ENCODE measurements around the gene SNORC. TPM values are rescaled to one million over a fixed set of nuclear protein-coding genes. Genes with fewer than 3 reads are reported as not detected.

Gene SNORC
- total RNA-seq, 1 donor from 2014 or later = not detected

- Mint-ChIP-seq H3K27me3 (ENCODE audit: insufficient read depth, low read depth) (no peaks in the 10 kb centered on the region), H3K27ac (no peak overlapping the region), H3K9me3 (no peaks in the 10 kb centered on the region), H3K36me3 (peaks cover 21% of the 10 kb centered on the region), H3K4me1 (no peaks in the 10 kb centered on the region), H3K4me3 (no peak overlapping the region)
- H3K4me2 ChIP-seq = no peak overlapping the region
- H3K4me1 ChIP-seq = no peaks in the 10 kb centered on the region
- no peaks in the 10 kb centered on the region for H3K79me2 ChIP-seq (ENCODE audit: low read depth)
- H3K4me3 ChIP-seq = no peak overlapping the region
- no peaks in the 10 kb centered on the region for H3K9me3 ChIP-seq (ENCODE audit: low read depth)
- no peaks in the 10 kb centered on the region for H3F3A ChIP-seq (ENCODE audit: low read depth)
- TF ChIP-seq EZH2phosphoT487 (IDR thresholded peaks at IDR 0.05) = no peak
- TF ChIP-seq EZH2 (IDR thresholded peaks at IDR 0.05) = no peak
- TF ChIP-seq CTCF (IDR thresholded peaks at IDR 0.05) = no peak
- H3K36me3 ChIP-seq = no peaks in the 10 kb centered on the region
- H3K9ac ChIP-seq = no peak overlapping the region
- H3K27ac ChIP-seq = no peak overlapping the region
- no peaks in the 10 kb centered on the region for H3K27me3 ChIP-seq
- H4K20me1 ChIP-seq (ENCODE audit: low read depth) = peaks cover 3% of the 10 kb centered on the region
- H2AFZ ChIP-seq (replicated peaks) = no peak overlapping the region
- no peak for DNase-seq (ENCODE audit: low spot score)
Observed at GRCh38 chr2:232860593-232861241, 9.3 kb upstream of the SNORC start.

DNA sequence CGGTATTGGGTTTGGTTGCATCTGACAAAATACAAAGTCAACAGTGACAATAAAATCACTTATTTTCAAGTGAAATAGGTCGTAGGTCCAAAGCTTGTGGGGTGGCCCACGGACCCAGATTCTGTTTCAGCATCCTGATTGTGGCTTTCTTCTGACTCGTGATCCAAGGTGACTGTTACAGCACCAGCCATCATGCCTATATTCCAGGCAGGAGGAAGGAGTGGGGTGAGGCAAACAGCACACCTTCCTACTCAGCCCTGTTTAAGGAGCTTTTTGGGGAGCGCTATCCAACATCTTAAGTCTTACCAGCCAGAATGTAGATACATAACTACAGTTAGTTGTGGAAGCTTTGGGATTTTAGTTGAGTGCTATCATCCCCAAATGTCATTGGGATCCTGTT is 8.7 kb upstream of the SNORC start:
- Mint-ChIP-seq H3K4me3 (no peak overlapping the region), H3K27me3 (ENCODE audit: insufficient read depth, low read depth) (no peaks in the 10 kb centered on the region), H3K36me3 (peaks cover 19% of the 10 kb centered on the region), H3K27ac (no peak overlapping the region), H3K4me1 (no peaks in the 10 kb centered on the region), H3K9me3 (no peaks in the 10 kb centered on the region)
- no peak overlapping the region for H3K4me2 ChIP-seq
- H3K4me1 ChIP-seq = no peaks in the 10 kb centered on the region
- no peak overlapping the region for H3K27ac ChIP-seq
- no peak for DNase-seq (ENCODE audit: low spot score)
- H3F3A ChIP-seq (ENCODE audit: low read depth) = no peaks in the 10 kb centered on the region
- no peak overlapping the region for H3K4me3 ChIP-seq
- TF ChIP-seq EZH2phosphoT487 (IDR thresholded peaks at IDR 0.05) (no peak), EZH2 (IDR thresholded peaks at IDR 0.05) (no peak), CTCF (IDR thresholded peaks at IDR 0.05) (no peak)
- peaks cover 3% of the 10 kb centered on the region for H4K20me1 ChIP-seq (ENCODE audit: low read depth)
- H3K79me2 ChIP-seq (ENCODE audit: low read depth) = no peaks in the 10 kb centered on the region
- H2AFZ ChIP-seq (replicated peaks) = no peak overlapping the region
- no peaks in the 10 kb centered on the region for H3K9me3 ChIP-seq (ENCODE audit: low read depth)
- H3K36me3 ChIP-seq = no peaks in the 10 kb centered on the region
- H3K9ac ChIP-seq = no peak overlapping the region
- no peaks in the 10 kb centered on the region for H3K27me3 ChIP-seq

GRCh38 chr2:232863996-232864395 is 6.1 kb upstream of the SNORC start:
- Histone ChIP-seq H3K4me3 (no peak overlapping the region), H3K79me2 (ENCODE audit: low read depth) (no peaks in the 10 kb centered on the region), H3K36me3 (no peaks in the 10 kb centered on the region), H3K4me1 (no peaks in the 10 kb centered on the region), H3K27ac (no peak overlapping the region), H3K27me3 (no peaks in the 10 kb centered on the region), H3K9ac (no peak overlapping the region), H2AFZ (replicated peaks) (no peak overlapping the region), H3F3A (ENCODE audit: low read depth) (no peaks in the 10 kb centered on the region), H3K9me3 (ENCODE audit: low read depth) (no peaks in the 10 kb centered on the region), H3K4me2 (no peak overlapping the region), H4K20me1 (ENCODE audit: low read depth) (peaks cover 3% of the 10 kb centered on the region)
- Mint-ChIP-seq H3K9me3 (no peaks in the 10 kb centered on the region), H3K4me3 (no peak overlapping the region), H3K27ac (no peak overlapping the region), H3K4me1 (peaks cover under 1% of the 10 kb centered on the region), H3K27me3 (ENCODE audit: insufficient read depth, low read depth) (no peaks in the 10 kb centered on the region), H3K36me3 (peaks cover 6% of the 10 kb centered on the region)
- DNase-seq (ENCODE audit: low spot score) = no peak
- TF ChIP-seq CTCF (IDR thresholded peaks at IDR 0.05) (no peak), EZH2 (IDR thresholded peaks at IDR 0.05) (no peak), EZH2phosphoT487 (IDR thresholded peaks at IDR 0.05) (no peak)
